ENCODE measurements around the gene TMA7.
"Not testable (repeated sequence)": the region's sequence is repeated elsewhere in the genome, so short reads cannot be mapped to it uniquely, and the experiment has no call there.

Gene TMA7

GRCh38 chr3:48435774-48436476 is 4.1 kb upstream of the TMA7 start:
- DNase-seq (ENCODE audit: low read depth in 2 of 2), result peak; percentile 69 to 72

- DNase-seq (ENCODE audit: low read depth in 2 of 2), result no peak
Measured at GRCh38 chr3:48436477-48436787, 3.6 kb upstream of the TMA7 start.

GRCh38 chr3:48436855-48437254 is 3.2 kb upstream of the TMA7 start:
- no peak for DNase-seq (ENCODE audit: low read depth in 2 of 2)

GRCh38 chr3:48437812-48438211 is 2.2 kb upstream of the TMA7 start:
- no peak for DNase-seq (ENCODE audit: low read depth in 2 of 2)

GRCh38 chr3:48440590-48440958 is 517 bp downstream of the TMA7 start:
- DNase-seq (ENCODE audit: low read depth in 2 of 2), result no peak

- no peak for DNase-seq (ENCODE audit: low read depth in 2 of 2)
Measured at GRCh38 chr3:48441940-48442339, 1.9 kb downstream of the TMA7 start.

- no peak for DNase-seq (ENCODE audit: low read depth in 2 of 2)
Measured at GRCh38 chr3:48445277-48445882, 5.3 kb downstream of the TMA7 start.

GRCh38 chr3:48446043-48446424 is 6.0 kb downstream of the TMA7 start:
- DNase-seq (ENCODE audit: low read depth in 2 of 2), result no peak

GRCh38 chr3:48446425-48447193 is 6.6 kb downstream of the TMA7 start, which contains the start of gene ATRIP:
Gene ATRIP (plus strand): TSS chr3:48446737. CDS start chr3:48446846, 109 bp downstream.
- DNase-seq (ENCODE audit: low read depth in 2 of 2), result peak; percentile 46 to 76

- DNase-seq (ENCODE audit: low read depth in 2 of 2), result no peak
Measured at GRCh38 chr3:48451270-48451669, 11.2 kb downstream of the TMA7 start.

- DNase-seq (ENCODE audit: low read depth in 2 of 2), result no peak
Measured at GRCh38 chr3:48456456-48456855, 16.4 kb downstream of the TMA7 start.

- DNase-seq (ENCODE audit: low read depth in 2 of 2), result no peak
Measured at GRCh38 chr3:48459331-48459730, 19.3 kb downstream of the TMA7 start.

- no peak for DNase-seq (ENCODE audit: low read depth in 2 of 2)
Measured at GRCh38 chr3:48459773-48460516, 19.9 kb downstream of the TMA7 start.

GRCh38 chr3:48460517-48460902 is 20.5 kb downstream of the TMA7 start:
- no peak for DNase-seq (ENCODE audit: low read depth in 2 of 2)

- DNase-seq (ENCODE audit: low read depth in 2 of 2), result not testable (repeated sequence)
Measured at GRCh38 chr3:48461767-48462166, 21.7 kb downstream of the TMA7 start.

- no peak for DNase-seq (ENCODE audit: low read depth in 2 of 2)
Measured at GRCh38 chr3:48463703-48464102, 23.6 kb downstream of the TMA7 start.

GRCh38 chr3:48464713-48465221 is 24.7 kb downstream of the TMA7 start:
- DNase-seq (ENCODE audit: low read depth in 2 of 2), result no peak

- no peak for DNase-seq (ENCODE audit: low read depth in 2 of 2)
Measured at GRCh38 chr3:48465237-48465530, 25.1 kb downstream of the TMA7 start.

GRCh38 chr3:48465531-48466378 is 25.7 kb downstream of the TMA7 start:
- DNase-seq (ENCODE audit: low read depth in 2 of 2), result peak in 1 of 2 donors; percentile 52

GRCh38 chr3:48466386-48467109 is 26.5 kb downstream of the TMA7 start:
- no peak for DNase-seq (ENCODE audit: low read depth in 2 of 2)

GRCh38 chr3:48467110-48467454 is 27.0 kb downstream of the TMA7 start:
- DNase-seq (ENCODE audit: low read depth in 2 of 2), result no peak

Measured in stimulated activated CD4-positive, alpha-beta T cell treated with anti-CD3 and anti-CD28 coated beads, Interleukin-1b, Interleukin-23, amount 100 ng/mL, for 1 hour (primary cell).